ENCODE data around the gene CDADC1.

Gene CDADC1

DNA sequence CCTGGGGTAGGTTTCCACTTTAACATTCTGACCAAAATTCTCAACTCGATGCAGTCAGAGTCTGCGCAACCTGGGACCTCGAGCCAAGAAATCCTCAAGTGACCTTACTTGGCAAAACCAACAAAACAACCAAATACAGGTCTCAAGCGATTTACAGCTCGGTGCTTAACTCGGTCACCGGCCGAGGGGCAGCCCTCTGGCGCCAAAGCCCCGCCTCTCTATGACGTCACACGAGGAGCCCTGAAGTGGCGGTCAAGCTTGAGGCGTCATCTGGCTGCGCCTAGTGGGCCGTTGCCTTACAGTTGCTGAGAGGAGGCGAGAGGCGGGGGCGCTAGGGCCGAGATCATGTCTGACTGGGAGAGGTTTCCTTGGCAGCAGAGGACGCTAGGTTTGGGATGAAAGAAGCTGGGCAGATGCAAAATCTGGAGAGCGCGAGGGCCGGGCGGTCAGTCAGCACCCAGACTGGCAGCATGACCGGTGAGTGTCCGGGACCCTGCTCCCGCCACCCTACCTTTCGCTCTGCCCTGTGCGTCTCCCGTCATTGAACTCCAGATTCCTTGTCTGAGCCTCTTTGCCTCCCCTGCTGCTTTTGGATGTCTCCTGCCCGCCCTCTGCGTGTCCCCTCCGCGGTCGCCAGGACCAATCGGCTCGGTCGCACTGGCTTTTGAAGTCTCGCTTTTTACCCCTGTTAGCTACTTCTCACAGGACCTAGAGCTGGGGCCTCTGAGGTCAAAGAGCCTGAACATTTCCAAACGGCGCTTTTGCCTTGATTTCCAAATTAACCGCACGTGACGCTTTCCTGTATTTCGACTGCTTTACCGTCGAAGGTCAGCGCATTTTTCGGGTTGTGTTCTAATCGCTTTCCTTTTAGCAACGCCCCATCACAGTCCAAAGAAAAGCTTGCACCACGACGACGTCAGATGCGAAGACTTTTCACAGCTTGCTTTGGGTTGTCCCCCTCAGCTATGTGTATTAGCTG, at the start of gene CDADC1:
Gene CDADC1, plus strand, starts transcription at position 283 of the 979 bp plus-strand sequence. Its CDS starts 113 bp downstream, at position 396.
- DNase-seq (ENCODE audit: low read depth in 1 of 2, low spot score in 1 of 2), result peak; percentile 69 to 85

DNA sequence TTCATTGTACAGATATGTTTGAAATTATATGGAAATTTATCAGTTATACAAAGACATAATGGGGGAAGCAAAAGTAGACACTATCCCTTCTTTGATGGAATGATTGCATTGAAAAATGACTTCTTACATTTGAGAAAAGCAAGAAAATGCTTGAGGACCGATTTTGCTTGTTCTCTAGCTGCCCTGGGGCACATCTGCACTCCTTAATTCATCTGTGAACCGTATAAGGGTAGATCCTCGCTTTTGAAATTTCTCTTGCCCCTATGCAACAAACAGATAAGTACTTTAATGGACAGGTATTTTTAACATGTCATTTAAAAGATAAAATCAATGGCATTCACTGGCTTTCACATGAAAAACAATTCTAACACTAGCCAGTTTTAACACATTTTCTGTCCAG, 41.1 kb upstream of the CDADC1 start:
- DNase-seq (ENCODE audit: low read depth in 1 of 2, low spot score in 1 of 2), result no peak

DNA sequence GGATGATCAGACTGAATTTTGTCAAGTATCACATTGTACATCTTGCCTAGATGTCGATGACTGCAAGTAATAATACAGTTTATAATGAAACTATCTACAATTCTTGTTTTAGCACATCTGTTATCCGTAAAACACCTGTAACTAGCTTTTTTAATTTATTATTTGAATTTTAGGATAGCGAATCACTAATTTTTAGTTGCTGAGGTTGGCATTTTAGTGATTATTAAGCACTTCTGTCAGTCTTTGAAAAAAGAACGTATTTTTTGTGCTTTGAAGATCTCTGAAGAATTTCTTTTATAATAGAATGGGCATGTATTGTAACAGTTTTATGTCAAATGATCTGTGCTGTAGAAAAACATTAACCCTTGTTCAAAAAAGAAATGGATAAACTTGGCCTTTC, 39.1 kb upstream of the CDADC1 start:
- no peak for DNase-seq (ENCODE audit: low read depth in 1 of 2, low spot score in 1 of 2)

DNA sequence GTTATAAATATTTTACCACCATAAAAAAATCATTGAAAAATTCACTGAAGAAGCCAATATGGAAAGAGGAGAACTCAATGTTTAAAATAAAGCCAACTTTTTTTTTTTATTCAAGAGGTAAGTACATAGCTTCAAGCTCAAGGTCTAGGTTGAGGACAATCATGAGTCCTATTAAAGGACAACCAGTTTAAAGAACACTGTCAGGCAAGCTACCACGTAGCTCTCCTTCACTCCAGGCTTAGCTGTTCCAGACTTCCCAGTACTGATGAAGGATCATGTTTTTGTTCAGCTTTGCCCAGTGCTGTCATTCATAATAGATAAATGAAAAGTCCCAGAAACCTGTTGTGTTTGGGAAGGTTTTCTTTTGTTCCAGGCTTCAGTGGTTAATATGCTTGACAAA, 37.6 kb upstream of the CDADC1 start:
- DNase-seq (ENCODE audit: low read depth in 1 of 2, low spot score in 1 of 2), result no peak

DNA sequence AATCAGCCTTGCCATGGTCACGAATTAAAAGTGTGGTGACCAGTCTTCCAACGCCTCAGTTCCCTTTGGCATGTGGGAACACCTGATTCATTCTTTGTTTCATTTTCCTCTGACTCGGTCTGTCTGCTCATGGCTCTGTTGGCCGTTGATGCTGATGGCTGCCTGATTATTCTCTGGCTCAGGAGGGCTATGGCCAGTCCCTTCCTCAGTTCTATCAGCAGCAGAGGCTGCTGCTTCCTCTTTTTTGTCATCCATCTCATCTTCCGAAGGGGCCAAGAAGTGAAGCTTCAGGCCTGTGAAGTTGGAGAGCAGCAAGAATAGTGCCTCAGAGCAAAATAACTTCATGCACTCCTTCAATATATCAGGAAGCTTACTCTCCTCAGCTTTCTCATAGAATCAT, 37.1 kb upstream of the CDADC1 start:
- DNase-seq (ENCODE audit: low read depth in 1 of 2, low spot score in 1 of 2), result no peak

DNA sequence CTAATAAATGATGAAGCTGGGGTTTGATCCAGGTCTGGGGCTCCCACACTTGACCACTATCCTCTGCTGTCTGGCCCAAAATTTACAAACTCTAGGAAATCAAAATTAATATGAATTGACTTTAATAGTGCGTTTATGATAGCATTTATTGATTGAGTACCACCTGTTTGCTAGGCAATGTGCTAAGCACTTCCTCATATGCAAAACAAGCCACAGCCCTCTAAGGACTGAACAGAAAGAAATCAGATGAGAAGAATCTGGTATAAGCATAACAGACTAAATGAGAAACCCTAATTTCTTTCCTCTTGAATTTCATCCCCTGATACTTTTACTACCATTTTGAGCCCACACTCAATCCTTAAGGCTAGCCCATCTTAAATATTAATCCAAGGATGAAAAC, 34.2 kb upstream of the CDADC1 start:
- no peak for DNase-seq (ENCODE audit: low read depth in 1 of 2, low spot score in 1 of 2)

DNA sequence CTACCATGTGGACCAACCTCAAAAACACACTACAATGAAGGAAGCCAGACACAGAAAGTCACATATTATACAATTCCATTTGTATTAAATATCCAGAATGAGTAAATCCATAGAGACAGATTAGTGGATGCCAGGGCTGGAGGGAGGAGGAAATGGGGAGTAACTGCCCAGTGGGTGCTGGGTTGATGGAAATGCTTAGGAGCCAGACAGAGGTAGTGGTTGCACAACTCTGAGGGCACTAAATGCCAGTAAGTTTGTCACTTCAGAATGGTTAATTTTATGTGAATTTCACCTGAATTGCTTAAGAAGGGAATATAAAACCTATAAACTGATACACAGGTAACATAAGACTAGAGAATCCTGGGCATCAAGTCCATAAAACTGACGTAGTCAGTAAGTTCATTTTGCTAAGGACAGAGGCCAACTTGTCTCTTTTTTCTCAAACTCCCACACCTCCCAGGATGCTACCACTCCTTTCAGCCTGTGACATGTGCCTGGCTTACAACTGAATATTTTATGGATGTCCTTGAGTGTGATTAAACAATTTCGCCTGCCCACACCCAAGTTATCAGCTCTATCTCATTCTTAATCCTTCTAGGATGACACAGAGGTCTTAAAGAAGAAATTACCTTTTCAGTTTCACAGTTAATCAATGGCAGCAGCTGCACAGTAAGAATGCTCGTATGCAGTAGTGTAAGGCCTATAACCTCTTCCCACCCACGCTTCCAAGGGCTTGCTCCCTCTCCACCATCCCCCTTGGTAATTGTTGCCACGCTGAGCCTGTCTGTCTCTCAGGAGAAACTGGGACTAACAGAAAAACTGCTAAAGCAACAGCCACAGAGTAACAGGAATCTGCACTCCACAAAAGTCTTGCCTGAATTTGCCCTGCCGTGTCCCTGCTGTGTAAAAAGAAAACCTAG, 33.5 kb upstream of the CDADC1 start:
- no peak for DNase-seq (ENCODE audit: low read depth in 1 of 2, low spot score in 1 of 2)

DNA sequence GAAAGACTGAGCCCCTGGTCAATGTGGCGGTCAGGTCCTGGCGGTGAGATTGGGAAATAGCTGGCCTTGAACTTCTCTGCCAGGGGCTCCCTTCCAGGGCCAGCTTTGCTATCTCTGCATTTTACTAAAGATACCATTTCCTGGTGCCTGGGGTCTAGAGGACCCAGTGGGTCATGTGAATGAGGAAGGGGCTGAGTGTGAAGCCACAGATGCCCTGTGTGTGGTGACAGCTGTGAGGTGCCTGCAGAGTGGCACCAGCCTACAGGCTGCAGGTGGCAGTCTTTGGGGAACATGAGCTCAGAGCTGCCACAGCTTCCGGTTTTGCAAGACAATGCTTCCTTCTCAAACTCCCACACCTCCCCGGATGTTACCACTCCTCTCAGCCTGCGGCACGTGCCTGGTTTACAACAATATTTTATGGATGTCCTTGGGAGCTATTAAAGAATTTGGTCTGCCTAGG, 32.8 kb upstream of the CDADC1 start:
- DNase-seq (ENCODE audit: low read depth in 1 of 2, low spot score in 1 of 2), result peak in 1 of 2 donors; percentile 19

DNA sequence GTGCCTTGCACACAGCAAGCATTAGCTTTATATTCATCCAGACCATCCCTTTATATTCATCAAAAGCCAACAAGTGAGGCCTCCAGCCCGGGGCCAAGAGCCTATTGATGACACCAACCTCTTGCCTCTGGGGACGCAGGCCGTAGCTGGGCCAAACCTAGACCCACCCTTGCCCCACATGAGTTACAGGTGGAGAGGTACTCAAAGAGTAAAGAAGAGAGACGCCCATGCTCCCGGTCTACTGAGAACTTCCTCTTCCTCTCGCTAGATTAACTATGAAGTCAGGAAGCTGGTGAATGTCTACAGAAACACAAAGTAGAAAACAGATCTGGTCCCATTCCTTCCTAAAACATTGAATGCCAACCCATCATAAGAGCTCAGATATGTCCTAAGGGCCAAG, 31.4 kb upstream of the CDADC1 start:
- DNase-seq (ENCODE audit: low read depth in 1 of 2, low spot score in 1 of 2), result no peak

DNA sequence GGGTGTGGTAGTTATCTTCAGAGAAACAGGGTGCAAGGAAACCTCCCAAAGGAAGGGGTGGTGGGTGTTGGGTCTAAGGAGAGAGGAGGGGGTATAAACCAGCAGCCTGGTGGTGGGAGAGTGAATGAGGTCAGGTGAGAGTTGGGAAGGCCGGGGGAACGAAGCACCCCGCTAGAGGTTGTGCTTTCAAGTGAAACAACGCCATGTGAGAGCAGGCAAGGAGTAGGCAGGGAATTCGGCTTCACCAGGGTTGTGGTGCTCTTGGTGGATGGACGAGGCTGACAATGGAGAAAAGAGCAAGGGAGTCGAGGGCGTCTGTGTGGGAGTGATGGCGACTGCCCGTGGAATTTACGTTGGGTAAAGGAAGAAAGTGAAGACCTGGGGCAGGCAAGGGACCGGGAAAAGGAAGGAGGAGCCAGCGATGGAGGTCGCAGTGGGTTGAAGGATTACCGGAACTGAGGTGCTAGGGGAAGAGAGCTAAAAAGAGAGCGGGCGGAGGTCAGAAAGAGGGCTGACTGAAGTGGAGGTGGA, 29.7 kb upstream of the CDADC1 start:
- no peak for DNase-seq (ENCODE audit: low read depth in 1 of 2, low spot score in 1 of 2)

DNA sequence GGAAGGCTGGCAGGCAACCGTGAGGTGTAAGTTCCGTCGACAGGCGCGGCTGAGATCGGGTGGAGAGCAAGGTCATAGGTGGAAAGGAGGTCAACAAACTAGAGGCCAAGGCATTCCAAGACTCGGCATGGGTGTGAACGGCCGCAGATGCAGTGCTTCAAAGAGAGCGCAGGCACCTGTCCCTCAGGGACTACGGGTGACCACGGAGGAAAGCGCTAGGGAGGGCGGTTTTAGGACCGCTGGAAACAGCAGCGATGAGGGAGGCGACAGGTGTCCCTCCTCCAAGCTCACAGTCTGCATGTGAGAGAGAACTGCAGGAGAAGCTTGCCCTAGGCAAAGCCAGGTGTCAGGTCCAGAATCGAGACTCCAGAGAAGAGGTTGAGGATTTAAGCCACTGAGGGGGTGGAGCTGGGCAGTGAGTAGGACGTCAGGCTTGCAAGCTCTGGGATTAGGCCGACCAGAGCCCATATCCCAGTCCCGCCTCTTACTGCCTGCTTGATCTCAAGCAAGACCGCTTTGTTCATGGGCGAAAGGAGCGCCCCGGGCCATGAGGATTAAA, 29.2 kb upstream of the CDADC1 start:
- no peak for DNase-seq (ENCODE audit: low read depth in 1 of 2, low spot score in 1 of 2)

DNA sequence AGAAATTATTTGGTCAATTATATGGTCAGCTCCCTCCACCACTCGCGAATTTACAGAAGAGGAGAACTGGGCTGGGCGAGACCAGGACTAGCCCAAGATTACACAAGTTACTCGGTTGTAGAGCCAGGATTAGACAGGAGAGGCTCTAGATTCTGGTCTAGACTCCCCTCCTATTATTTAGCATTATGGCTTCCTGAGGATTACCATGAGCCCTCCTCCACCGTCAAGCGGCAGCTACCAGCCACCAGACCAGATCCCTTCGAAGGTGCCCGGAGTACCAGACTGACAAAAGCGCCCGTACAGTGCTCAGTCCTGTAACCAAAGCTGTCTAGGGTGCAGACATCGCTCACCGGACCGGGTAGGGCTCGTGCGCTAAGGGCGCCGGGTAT, 28.1 kb upstream of the CDADC1 start:
- no peak for DNase-seq (ENCODE audit: low read depth in 1 of 2, low spot score in 1 of 2)

DNA sequence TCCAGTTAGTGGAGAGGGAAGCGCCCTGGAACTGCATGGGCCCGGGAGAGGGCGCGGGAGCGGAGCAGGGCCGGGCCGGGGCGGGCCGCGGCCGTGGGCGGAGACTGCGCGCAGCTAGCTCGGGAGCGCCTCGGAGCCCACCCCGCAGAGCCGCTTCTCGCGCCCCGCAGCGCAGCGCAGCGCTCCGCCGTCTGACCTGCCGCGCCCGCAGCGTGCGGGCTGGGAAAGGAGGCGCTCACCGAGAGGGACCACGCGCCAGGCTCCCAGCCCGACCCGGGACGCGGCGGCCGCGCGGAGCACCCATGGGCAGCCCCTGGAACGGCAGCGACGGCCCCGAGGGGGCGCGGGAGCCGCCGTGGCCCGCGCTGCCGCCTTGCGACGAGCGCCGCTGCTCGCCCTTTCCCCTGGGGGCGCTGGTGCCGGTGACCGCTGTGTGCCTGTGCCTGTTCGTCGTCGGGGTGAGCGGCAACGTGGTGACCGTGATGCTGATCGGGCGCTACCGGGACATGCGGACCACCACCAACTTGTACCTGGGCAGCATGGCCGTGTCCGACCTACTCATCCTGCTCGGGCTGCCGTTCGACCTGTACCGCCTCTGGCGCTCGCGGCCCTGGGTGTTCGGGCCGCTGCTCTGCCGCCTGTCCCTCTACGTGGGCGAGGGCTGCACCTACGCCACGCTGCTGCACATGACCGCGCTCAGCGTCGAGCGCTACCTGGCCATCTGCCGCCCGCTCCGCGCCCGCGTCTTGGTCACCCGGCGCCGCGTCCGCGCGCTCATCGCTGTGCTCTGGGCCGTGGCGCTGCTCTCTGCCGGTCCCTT, 27.5 kb upstream of the CDADC1 start, which contains the start of gene MLNR:
Gene MLNR, plus strand, starts transcription at position 303 of the 820 bp plus-strand sequence. Its CDS starts 0 bp downstream, at position 303.
- DNase-seq (ENCODE audit: low read depth in 1 of 2, low spot score in 1 of 2), result no peak

DNA sequence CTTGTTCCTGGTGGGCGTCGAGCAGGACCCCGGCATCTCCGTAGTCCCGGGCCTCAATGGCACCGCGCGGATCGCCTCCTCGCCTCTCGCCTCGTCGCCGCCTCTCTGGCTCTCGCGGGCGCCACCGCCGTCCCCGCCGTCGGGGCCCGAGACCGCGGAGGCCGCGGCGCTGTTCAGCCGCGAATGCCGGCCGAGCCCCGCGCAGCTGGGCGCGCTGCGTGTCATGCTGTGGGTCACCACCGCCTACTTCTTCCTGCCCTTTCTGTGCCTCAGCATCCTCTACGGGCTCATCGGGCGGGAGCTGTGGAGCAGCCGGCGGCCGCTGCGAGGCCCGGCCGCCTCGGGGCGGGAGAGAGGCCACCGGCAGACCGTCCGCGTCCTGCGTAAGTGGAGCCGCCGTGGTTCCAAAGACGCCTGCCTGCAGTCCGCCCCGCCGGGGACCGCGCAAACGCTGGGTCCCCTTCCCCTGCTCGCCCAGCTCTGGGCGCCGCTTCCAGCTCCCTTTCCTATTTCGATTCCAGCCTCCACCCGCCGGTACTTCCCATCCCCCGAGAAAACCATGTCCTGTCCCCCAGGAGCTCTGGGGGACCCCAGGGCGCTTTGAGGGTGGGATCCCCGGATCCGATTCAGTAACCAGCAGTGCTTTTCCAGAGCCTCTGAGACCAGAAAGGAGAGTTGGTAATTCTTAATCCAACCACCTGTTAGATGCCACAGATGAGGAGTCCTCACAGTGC, 26.7 kb upstream of the CDADC1 start:
- no peak for DNase-seq (ENCODE audit: low read depth in 1 of 2, low spot score in 1 of 2)

DNA sequence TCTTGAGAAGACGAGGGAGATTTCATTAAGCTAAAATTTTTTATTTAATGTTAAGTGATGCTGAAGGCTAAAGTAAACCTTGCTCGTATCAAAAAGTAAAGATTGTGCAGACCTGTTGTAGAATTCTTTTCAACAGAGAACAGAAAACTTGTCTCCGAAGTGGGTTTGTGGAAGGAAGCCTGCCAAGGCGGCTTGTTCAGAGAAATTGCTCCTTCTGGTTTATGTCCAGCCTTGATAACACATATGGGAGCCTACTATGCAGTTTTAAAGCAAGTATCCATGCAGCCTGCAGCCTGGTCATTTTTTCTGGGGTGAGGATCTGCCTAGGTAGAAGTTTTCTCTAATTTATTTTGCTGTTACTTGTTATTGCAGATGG, 26.1 kb upstream of the CDADC1 start:
- no peak for DNase-seq (ENCODE audit: low read depth in 1 of 2, low spot score in 1 of 2)

DNA sequence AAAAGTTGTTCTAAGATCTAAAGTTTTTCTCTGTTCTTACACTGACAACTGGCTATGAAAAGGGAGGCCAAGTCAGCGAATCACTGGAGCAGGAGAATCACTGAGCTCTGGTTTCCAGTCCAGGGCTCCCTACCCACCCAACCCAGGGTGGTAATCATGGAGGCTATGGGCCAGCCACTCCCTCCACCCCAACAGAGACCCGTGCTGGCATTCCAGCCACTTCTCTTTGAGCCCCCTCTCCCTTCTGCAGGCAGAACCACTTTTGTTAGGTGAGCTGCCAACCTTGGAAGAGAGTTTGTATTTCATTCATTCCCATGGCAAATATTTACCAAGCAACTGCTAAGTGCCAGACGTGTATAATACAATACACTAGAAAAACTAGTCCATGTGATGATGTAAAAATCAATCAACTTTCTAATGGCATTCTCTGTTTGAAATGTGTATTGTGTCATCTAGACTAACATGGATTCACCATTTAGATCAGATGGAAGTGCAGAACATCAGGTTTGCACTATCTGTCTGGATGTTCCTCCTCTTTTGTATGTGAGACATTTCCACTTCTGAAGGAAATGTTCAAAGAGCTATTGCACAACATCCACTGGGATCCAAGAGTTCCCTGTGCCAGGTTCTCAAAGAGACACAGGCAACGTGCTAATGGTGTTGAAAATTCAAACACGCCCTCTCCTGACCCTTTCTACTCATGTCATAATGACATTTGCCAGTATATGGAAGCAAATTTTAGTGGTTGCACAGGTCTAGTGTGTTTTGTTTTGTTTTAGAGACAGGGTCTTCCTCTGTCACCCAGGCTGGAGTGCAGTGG, 22.3 kb upstream of the CDADC1 start:
- no peak for DNase-seq (ENCODE audit: low read depth in 1 of 2, low spot score in 1 of 2)

DNA sequence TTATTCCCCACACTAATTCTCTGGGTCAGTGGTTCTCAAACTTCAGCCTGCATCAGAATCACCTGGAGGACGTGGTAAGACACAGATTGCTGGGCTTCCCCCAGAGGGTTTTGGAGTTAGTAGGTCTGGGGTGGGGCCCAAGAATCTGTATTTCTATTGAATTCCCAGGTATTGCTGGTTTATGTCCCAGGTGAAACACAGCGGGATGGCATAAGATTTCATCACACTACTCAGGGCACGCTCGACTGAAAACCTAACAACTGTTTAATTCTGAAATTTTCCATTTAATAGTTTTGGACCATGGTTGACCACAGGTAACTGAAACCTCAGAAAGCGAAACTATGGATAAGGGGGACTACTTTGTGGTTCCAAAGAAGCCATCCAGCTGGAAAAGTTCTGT, 21.1 kb upstream of the CDADC1 start:
- DNase-seq (ENCODE audit: low read depth in 1 of 2, low spot score in 1 of 2), result no peak

DNA sequence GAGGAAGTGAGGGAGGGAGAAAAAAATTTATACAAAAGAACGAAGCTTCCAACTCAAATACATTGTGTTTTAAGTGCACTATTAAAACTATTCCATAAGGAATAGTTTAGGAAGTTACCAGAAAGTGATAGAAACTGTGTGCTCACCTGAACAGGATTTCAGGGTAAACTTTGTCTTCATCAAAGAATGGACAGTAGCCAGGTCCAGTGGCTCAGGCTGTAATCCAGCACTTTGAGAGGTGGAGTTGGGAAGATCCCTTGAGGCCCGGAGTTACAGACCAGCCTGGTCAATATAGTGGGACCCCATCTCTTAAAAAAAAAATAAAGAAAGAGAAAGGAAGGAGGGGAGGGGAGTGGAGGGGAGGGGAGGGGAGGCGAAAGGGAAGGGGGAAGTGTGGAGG, 13.0 kb upstream of the CDADC1 start:
- DNase-seq (ENCODE audit: low read depth in 1 of 2, low spot score in 1 of 2), result no peak

Data from activated CD4-positive, alpha-beta T cell treated with anti-CD3 and anti-CD28 coated beads, Interleukin-2, amount 50 U/mL, for 24 hours (primary cell).